ENCODE data around the gene CPLX1.

CPLX1 gene

GRCh38 chr4:825971-826330 is at the start of gene CPLX1:
TSS of gene CPLX1 (minus strand) at chr4:826129. CDS start at chr4:824522, 1,607 bp downstream.
- Histone ChIP-seq H2AFZ (peak within 1 kb of the TSS; percentile 56), H3K9me3 (ENCODE audit: control insufficient read depth, low read length) (no peaks in the 10 kb centered on the region), H3K79me2 (no peaks in the 10 kb centered on the region), H3K4me2 (ENCODE audit: low read length) (peak within 1 kb of the TSS; percentile 73), H3K4me3 (ENCODE audit: low read depth, low read length) (peak within 1 kb of the TSS; percentile 22), H3K36me3 (ENCODE audit: control insufficient read depth, insufficient read depth, low read length) (no peaks in the 10 kb centered on the region), H3K27ac (no peak within 1 kb of the TSS), H3K4me1 (no peaks in the 10 kb centered on the region), H3K27me3 (ENCODE audit: control insufficient read depth, insufficient read depth, low read length) (no peaks in the 10 kb centered on the region), H3K9ac (no peak within 1 kb of the TSS)
- no peak for TF ChIP-seq CTCF (IDR thresholded peaks at IDR 0.05)

GRCh38 chr4:874971-875817 is 49.3 kb upstream of the CPLX1 start:
- Histone ChIP-seq H3K79me2 (no peaks in the 10 kb centered on the region), H3K27me3 (ENCODE audit: control insufficient read depth, insufficient read depth, low read length) (no peaks in the 10 kb centered on the region), H3K4me3 (ENCODE audit: low read depth, low read length) (no peak overlapping the region), H3K9ac (no peak overlapping the region), H2AFZ (no peak overlapping the region), H3K27ac (no peak overlapping the region), H3K4me2 (ENCODE audit: low read length) (no peak overlapping the region), H3K36me3 (ENCODE audit: control insufficient read depth, insufficient read depth, low read length) (no peaks in the 10 kb centered on the region), H3K4me1 (no peaks in the 10 kb centered on the region), H3K9me3 (ENCODE audit: control insufficient read depth, low read length) (no peaks in the 10 kb centered on the region)
- TF ChIP-seq CTCF (IDR thresholded peaks at IDR 0.05) = no peak

GRCh38 chr4:874056-874455 is 48.1 kb upstream of the CPLX1 start:
- Histone ChIP-seq H3K27ac (no peak overlapping the region), H3K9me3 (ENCODE audit: control insufficient read depth, low read length) (no peaks in the 10 kb centered on the region), H3K27me3 (ENCODE audit: control insufficient read depth, insufficient read depth, low read length) (no peaks in the 10 kb centered on the region), H3K4me1 (no peaks in the 10 kb centered on the region), H3K4me3 (ENCODE audit: low read depth, low read length) (no peak overlapping the region), H3K4me2 (ENCODE audit: low read length) (no peak overlapping the region), H3K79me2 (no peaks in the 10 kb centered on the region), H3K9ac (no peak overlapping the region), H2AFZ (no peak overlapping the region), H3K36me3 (ENCODE audit: control insufficient read depth, insufficient read depth, low read length) (no peaks in the 10 kb centered on the region)
- TF ChIP-seq CTCF (IDR thresholded peaks at IDR 0.05) = no peak

- H3K27me3 ChIP-seq (ENCODE audit: control insufficient read depth, insufficient read depth, low read length) = no peaks in the 10 kb centered on the region
- no peak overlapping the region for H3K9ac ChIP-seq
- H2AFZ ChIP-seq = no peak overlapping the region
- H3K4me2 ChIP-seq (ENCODE audit: low read length) = no peak overlapping the region
- H3K36me3 ChIP-seq (ENCODE audit: control insufficient read depth, insufficient read depth, low read length) = no peaks in the 10 kb centered on the region
- no peaks in the 10 kb centered on the region for H3K79me2 ChIP-seq
- H3K27ac ChIP-seq = no peak overlapping the region
- H3K4me1 ChIP-seq = no peaks in the 10 kb centered on the region
- H3K4me3 ChIP-seq (ENCODE audit: low read depth, low read length) = no peak overlapping the region
- TF ChIP-seq CTCF (IDR thresholded peaks at IDR 0.05) = no peak
- H3K9me3 ChIP-seq (ENCODE audit: control insufficient read depth, low read length) = no peaks in the 10 kb centered on the region
Measured at GRCh38 chr4:872241-872981, 46.5 kb upstream of the CPLX1 start.
